Measurements from ENCODE around the gene AP4M1.
A peak's percentile ranks its signal among the peaks of the same experiment; 100 is the strongest.

- TF ChIP-seq, protein P1, sequence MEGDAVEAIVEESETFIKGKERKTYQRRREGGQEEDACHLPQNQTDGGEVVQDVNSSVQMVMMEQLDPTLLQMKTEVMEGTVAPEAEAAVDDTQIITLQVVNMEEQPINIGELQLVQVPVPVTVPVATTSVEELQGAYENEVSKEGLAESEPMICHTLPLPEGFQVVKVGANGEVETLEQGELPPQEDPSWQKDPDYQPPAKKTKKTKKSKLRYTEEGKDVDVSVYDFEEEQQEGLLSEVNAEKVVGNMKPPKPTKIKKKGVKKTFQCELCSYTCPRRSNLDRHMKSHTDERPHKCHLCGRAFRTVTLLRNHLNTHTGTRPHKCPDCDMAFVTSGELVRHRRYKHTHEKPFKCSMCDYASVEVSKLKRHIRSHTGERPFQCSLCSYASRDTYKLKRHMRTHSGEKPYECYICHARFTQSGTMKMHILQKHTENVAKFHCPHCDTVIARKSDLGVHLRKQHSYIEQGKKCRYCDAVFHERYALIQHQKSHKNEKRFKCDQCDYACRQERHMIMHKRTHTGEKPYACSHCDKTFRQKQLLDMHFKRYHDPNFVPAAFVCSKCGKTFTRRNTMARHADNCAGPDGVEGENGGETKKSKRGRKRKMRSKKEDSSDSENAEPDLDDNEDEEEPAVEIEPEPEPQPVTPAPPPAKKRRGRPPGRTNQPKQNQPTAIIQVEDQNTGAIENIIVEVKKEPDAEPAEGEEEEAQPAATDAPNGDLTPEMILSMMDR (IDR thresholded peaks at IDR 0.05 in 2 of 3, conservative IDR thresholded peaks at IDR 0.05 in 1 of 3; ENCODE audit: insufficient read depth in 2 of 3, low read depth in 1 of 3, low read length in 3 of 3), result peak; percentile 66 to 81 (median 66)
- TF ChIP-seq ZNF507 (tag; conservative IDR thresholded peaks at IDR 0.05) (no peak), EWSR1 (IDR thresholded peaks at IDR 0.05; ENCODE audit: borderline replicate concordance, low read depth, partially characterized antibody) (no peak), ZNF354B (CRISPR knock-in tag; IDR thresholded peaks at IDR 0.05) (no peak), JUN (IDR thresholded peaks at IDR 0.05; ENCODE audit: borderline replicate concordance, low read depth, low read length) (peak; percentile 94), JUN (CRISPR knock-in tag; IDR thresholded peaks at IDR 0.05; ENCODE audit: borderline replicate concordance) (0 out of 2 replicates have a peak, but pooled peaks have one; percentile 62), TSC22D4 (tag; IDR thresholded peaks at IDR 0.05) (no peak), ZNF232 (CRISPR knock-in tag; IDR thresholded peaks at IDR 0.05) (peak; percentile 90), ETV5 (CRISPR knock-in tag; IDR thresholded peaks at IDR 0.05; ENCODE audit: low read depth) (no peak)
These were observed 56.1 kb downstream of the AP4M1 start for GRCh38 chr7:100157334-100158228.

All from K562 (cell line).